ENCODE data around the gene UCN2. TPM values are rescaled to one million over a fixed set of nuclear protein-coding genes. Genes with fewer than 3 reads are reported as not detected.
"Not testable (repeated sequence)": the region's sequence is repeated elsewhere in the genome, so short reads cannot be mapped to it uniquely, and the experiment has no call there.

UCN2 gene
- polyA plus RNA-seq, 1 experiment: 4.5 TPM

DNA sequence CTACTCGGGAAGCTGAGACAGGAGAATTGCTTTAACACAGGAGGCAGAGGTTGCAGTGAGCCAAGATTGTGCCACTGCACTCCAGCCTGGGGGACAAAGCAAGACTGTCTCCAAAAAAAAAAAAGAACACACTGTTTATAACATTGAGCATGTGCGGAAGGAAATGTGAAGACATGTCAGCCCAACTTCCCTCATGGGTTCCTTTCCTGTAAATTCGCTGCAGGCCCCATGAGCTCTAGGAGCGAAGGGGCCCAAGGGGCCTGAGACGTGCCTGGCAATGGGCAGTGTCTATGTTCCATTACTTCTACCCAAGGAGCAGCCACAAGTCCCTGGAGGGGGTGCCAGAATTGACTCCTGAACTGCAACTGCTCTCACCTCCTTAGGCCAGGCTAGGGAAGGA lies 10.2 kb downstream of the UCN2 start:
- H3K27me3 ChIP-seq (ENCODE audit: control insufficient read depth, insufficient read depth, low read length): no peaks in the 10 kb centered on the region
- peaks cover 14% of the 10 kb centered on the region for H3K36me3 ChIP-seq (ENCODE audit: control insufficient read depth, insufficient read depth, low read length)
- no peak for DNase-seq (ENCODE audit: low read depth)
- TF ChIP-seq, protein P1, sequence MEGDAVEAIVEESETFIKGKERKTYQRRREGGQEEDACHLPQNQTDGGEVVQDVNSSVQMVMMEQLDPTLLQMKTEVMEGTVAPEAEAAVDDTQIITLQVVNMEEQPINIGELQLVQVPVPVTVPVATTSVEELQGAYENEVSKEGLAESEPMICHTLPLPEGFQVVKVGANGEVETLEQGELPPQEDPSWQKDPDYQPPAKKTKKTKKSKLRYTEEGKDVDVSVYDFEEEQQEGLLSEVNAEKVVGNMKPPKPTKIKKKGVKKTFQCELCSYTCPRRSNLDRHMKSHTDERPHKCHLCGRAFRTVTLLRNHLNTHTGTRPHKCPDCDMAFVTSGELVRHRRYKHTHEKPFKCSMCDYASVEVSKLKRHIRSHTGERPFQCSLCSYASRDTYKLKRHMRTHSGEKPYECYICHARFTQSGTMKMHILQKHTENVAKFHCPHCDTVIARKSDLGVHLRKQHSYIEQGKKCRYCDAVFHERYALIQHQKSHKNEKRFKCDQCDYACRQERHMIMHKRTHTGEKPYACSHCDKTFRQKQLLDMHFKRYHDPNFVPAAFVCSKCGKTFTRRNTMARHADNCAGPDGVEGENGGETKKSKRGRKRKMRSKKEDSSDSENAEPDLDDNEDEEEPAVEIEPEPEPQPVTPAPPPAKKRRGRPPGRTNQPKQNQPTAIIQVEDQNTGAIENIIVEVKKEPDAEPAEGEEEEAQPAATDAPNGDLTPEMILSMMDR (IDR thresholded peaks at IDR 0.05; ENCODE audit: insufficient read depth, low read depth, low read length): no peak
- CTCF ChIA-PET: interaction anchor here (0.6 to 2.0 kb wide), 7 partner anchors 41 to 280 kb away, joined by 3 to 7 read pairs (median 4); partner anchors contain the start of gene SLC26A6
- H3K4me3 ChIP-seq (ENCODE audit: low read depth, low read length): no peak overlapping the region
- POLR2A ChIA-PET: interaction anchor here (0.7 kb wide), 1 partner anchor 71 kb away, joined by 4 read pairs; no protein-coding TSS in a partner anchor

DNA sequence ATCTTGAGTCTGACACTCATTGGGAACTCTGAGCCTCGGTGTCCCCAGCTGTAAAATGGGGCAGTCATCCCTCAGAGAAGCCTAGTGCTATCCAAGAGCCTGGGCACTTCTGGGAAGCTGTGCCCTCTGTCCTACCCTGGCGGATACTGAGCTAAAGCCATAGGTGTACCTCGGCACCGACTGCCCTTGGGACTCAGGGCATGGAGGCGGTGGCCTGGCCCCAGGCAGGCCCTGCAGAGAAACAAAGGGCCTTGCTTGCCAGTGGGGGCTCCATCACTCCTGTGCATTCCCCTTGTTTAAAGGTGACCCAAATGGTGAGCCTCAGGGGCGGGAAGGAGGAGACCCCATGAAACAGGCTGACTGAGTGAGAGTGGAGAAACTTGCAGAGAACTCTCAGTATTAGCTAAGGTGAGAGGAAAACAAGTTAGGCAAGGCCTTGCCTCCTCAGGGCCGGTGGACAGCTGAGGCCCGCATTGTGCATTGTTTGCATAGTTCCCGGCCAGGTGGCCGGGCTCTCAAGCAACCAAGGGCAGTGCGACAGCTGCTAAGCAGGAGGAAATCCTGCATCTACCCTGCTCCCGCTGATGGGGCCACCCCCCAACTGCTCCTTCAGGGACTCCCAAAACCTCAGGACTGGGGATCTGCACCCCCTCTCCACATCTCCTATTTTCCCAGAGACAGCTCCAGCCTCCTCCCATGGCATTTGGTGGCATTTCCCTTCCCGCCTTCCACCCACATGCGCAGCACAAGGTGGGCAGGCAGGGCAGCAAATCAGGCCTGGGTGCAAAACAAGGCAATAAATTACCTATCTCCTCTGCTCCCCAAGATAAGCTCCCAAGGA lies 11.2 kb downstream of the UCN2 start:
- no peak for DNase-seq (ENCODE audit: low read depth)
- Histone ChIP-seq H3K4me3 (ENCODE audit: low read depth, low read length) (no peak overlapping the region), H3K36me3 (ENCODE audit: control insufficient read depth, insufficient read depth, low read length) (peaks cover 17% of the 10 kb centered on the region), H3K27me3 (ENCODE audit: control insufficient read depth, insufficient read depth, low read length) (no peaks in the 10 kb centered on the region)
- TF ChIP-seq, protein P1 (IDR thresholded peaks at IDR 0.05; ENCODE audit: insufficient read depth, low read depth, low read length): no peak
- ChIA-PET POLR2A (no interaction called here), CTCF (interaction anchor here (0.6 to 2.0 kb wide), 4 partner anchors 42 to 152 kb away, joined by 3 to 7 read pairs (median 5); partner anchors contain the start of gene SLC26A6)

DNA sequence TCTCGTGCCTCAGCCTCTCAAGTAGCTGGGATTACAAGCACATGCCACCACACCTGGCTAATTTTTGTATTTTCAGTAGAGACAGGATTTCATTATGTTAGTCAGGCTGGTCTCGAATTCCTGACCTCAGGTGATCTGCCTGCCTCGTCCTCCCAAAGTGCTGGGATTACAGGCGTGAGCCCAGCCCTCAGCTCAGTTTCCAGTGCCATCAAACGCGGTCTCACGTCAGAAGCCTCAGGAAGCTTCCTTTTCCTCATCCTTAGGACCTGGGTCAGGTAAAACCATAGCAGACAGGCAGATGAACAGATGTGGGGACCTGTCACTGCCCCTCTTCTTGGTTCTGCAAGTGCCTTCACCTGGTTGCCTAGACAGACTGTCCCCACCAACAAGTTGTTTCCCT lies 11.9 kb downstream of the UCN2 start:
- DNase-seq (ENCODE audit: low read depth); POLR2A ChIA-PET; H3K27me3 ChIP-seq (ENCODE audit: control insufficient read depth, insufficient read depth, low read length); H3K4me3 ChIP-seq (ENCODE audit: low read depth, low read length): not testable (repeated sequence)
- CTCF ChIA-PET: interaction anchor here (0.6 to 1.3 kb wide), 2 partner anchors 84 to 151 kb away, joined by 3 to 6 read pairs; partner anchors contain the start of gene SLC26A6
- peaks cover 20% of the 10 kb centered on the region for H3K36me3 ChIP-seq (ENCODE audit: control insufficient read depth, insufficient read depth, low read length)

DNA sequence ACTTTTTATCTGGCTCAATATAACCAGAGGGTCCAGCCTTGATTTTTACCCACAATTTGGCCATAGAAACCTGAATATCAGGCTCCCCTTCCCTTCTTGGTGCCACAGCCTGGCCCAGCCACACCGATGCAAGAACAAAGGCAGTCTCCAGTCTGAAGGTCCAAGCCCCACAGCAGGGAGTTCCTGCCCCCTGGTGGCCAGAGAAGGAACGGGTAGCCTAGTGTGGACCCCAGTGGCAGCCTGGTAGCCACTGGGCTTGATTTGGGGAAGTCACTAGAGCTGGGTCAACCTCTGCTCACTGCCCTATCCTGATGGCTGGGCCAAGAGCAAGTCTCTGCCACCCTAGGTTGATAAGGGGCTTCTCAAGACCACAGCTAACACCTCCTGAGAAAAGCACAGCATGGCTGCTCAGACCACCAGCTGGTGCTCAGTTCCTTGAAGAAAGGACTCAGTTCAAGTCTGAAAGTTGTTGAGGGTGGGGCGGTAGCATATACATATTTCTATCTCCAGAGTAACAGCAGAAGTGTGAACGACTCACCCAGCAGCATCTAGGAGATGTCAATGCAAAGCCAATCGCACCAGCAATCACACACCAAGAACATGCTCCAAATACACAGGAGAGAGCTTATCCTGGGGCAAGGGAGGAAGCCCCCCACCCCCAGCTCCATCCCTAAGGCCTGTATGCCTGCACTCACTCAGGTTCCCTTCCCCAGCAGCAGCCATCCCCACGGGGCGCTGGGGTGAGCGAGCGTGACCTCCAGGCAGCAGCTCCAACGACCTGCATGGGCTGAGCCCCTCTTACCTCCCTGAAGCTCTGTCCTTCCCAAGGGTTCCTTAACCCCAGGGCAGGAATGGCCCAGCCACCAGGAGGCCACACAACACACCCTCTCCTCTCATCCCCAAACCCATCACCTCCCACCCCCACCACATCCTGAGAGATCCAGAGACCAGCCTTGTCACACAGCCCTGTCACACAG lies 14.6 kb downstream of the UCN2 start:
- H3K36me3 ChIP-seq (ENCODE audit: control insufficient read depth, insufficient read depth, low read length): peaks cover 26% of the 10 kb centered on the region
- ChIA-PET POLR2A (no interaction called here), CTCF (interaction anchor here (0.5 to 3.5 kb wide), 29 partner anchors 9 to 275 kb away, joined by 3 to 25 read pairs (median 4); partner anchors contain the start of genes CCDC51, SLC26A6 and TMA7)
- TF ChIP-seq, protein P1 (IDR thresholded peaks at IDR 0.05; ENCODE audit: insufficient read depth, low read depth, low read length): peak; percentile 96
- no peak overlapping the region for H3K4me3 ChIP-seq (ENCODE audit: low read depth, low read length)
- no peak for DNase-seq (ENCODE audit: low read depth)
- no peaks in the 10 kb centered on the region for H3K27me3 ChIP-seq (ENCODE audit: control insufficient read depth, insufficient read depth, low read length)

DNA sequence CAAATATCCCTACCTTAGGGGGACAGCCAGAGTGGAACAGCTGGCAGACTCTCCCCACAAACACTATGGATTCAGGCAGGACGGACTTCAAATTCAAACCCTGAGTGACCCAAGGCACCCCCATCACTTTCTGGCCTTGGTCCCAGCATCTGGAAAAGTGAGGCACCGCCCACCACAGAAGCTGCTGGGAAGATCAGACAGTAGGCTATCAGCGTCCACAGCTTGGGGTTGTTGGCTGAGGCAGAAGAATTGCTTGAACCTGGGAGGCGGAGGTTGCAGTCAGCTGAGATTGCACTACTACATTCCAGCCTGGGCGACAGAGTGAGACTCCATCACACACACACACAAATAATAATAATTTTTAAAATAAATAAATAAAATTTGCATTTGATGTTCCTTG lies 15.5 kb downstream of the UCN2 start:
- peaks cover 28% of the 10 kb centered on the region for H3K36me3 ChIP-seq (ENCODE audit: control insufficient read depth, insufficient read depth, low read length)
- no peaks in the 10 kb centered on the region for H3K27me3 ChIP-seq (ENCODE audit: control insufficient read depth, insufficient read depth, low read length)
- no peak for DNase-seq (ENCODE audit: low read depth)
- no peak overlapping the region for H3K4me3 ChIP-seq (ENCODE audit: low read depth, low read length)
- ChIA-PET POLR2A (no interaction called here), CTCF (interaction anchor here (0.7 to 3.5 kb wide), 9 partner anchors 9 to 88 kb away, joined by 3 to 25 read pairs (median 4); a partner anchor contains a TSS)
- TF ChIP-seq, protein P1 (IDR thresholded peaks at IDR 0.05; ENCODE audit: insufficient read depth, low read depth, low read length): no peak

Measured in BJ (cell line).